Cortex of kidney (tissue), 1 donor: ENCODE data around the gene PLEKHG7.

Experiments
- DNase-seq: peaks from one replicate; lab custom pipeline; 2025; lab: John Stamatoyannopoulos, UW

The PLEKHG7 gene

DNA sequence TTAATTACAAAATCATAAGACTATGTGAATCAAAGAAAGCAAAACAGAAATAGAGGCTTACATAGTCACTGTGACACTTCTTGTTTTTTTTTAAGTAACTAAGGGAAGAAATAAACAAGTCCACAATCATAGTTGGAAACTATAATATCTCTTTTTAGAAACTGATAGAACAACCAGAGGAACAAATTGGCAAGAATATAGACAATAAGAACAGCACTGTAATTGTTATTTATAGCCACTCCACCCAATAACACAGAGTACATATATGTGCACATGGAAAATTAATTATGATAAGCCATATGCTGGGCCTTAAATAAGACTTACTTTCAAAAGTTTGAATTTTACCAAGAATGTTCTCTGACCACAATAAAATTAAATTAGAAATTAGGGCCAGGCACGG is 101.1 kb downstream of the PLEKHG7 start:
- DNase-seq = no peak

DNA sequence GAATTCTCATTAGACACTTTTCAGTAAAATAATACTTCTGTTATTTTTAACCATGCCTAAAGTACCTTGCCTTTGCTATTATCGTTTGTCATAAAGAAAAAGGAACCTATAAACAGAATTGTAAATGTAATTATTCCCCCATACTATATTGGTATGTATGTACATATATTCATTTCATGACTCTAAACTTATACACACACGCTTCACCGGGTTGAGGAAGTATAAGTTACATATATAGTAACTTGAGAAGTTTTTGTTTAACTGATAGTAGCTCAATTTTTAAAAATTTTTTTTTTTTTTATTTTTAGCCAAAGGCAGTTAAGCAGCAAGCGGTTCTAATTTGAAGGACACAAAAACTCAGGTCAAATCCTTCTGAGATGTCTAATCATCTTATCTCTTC is 107.6 kb downstream of the PLEKHG7 start:
- DNase-seq = no peak

DNA sequence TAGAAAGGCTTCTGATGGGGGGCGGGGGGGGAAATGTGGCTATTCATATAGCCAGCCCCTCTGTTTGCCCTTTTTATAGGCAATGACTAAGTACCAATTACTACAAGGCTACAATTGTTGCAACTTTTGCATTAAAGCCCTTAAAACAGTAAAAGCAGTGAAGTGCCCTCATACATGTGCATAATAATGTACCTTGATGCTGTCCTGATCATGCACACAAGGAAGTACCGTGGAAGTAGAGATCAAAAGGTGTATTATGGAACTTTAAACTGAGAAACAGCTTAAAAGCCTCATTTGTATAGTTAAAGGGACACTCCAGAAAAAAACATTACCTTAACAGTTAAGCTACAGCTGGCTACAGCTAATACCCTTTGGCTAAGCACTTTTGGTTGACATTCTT is 111.8 kb downstream of the PLEKHG7 start:
- no peak for DNase-seq

DNA sequence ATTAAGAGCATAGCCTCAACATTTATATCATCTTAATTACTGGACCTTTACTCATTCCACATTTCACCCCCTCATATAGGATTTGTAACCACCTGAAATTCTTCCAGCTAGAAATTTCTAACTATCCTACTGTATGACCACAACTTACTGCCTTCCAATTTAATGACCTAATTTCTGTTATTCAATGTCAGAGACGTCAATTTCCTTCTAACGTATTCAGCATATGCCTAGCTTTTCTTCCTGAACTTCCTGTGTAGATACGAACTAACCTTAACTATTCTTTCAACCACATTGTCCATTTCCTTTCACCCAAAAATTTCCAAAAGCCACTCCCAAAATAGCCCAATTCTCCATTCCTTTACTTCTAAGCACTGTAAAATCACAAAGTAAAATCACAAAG is 118.4 kb downstream of the PLEKHG7 start:
- DNase-seq = no peak
